Measurements from ENCODE around the gene DPP6.

DPP6 gene

GRCh38 chr7:154744861-154745258 is 692.7 kb downstream of the DPP6 start:
- DNase-seq: no peak

- no peak for DNase-seq
These were observed 694.6 kb downstream of the DPP6 start for GRCh38 chr7:154746571-154747360.

- DNase-seq: no peak
These were observed 696.0 kb downstream of the DPP6 start for GRCh38 chr7:154748089-154748786.

- DNase-seq: no peak
These were observed 698.2 kb downstream of the DPP6 start for GRCh38 chr7:154750353-154750801.

GRCh38 chr7:154753226-154753625 is 701.0 kb downstream of the DPP6 start:
- no peak for DNase-seq

GRCh38 chr7:154757756-154758155 is 705.6 kb downstream of the DPP6 start:
- DNase-seq: no peak

GRCh38 chr7:154759989-154760388 is 707.8 kb downstream of the DPP6 start:
- no peak for DNase-seq

GRCh38 chr7:154765118-154765517 is 712.9 kb downstream of the DPP6 start:
- no peak for DNase-seq

GRCh38 chr7:154767142-154767541 is 714.9 kb downstream of the DPP6 start:
- DNase-seq: no peak

- no peak for DNase-seq
These were observed 715.7 kb downstream of the DPP6 start for GRCh38 chr7:154767821-154768415.

GRCh38 chr7:154769001-154769400 is 716.8 kb downstream of the DPP6 start:
- DNase-seq: no peak

GRCh38 chr7:154769527-154769926 is 717.3 kb downstream of the DPP6 start:
- DNase-seq: no peak

GRCh38 chr7:154770361-154770760 is 718.2 kb downstream of the DPP6 start:
- no peak for DNase-seq

- DNase-seq: no peak
These were observed 718.8 kb downstream of the DPP6 start for GRCh38 chr7:154770962-154771361.

GRCh38 chr7:154774303-154774969 is 722.2 kb downstream of the DPP6 start:
- DNase-seq: no peak

- no peak for DNase-seq
These were observed 723.5 kb downstream of the DPP6 start for GRCh38 chr7:154775681-154776080.

GRCh38 chr7:154776350-154776749 is 724.2 kb downstream of the DPP6 start:
- DNase-seq: no peak

- DNase-seq: no peak
These were observed 724.8 kb downstream of the DPP6 start for GRCh38 chr7:154777023-154777422.

GRCh38 chr7:154777489-154777888 is 725.3 kb downstream of the DPP6 start:
- DNase-seq: no peak

GRCh38 chr7:154777908-154778307 is 725.7 kb downstream of the DPP6 start:
- no peak for DNase-seq

GRCh38 chr7:154781369-154782303 is 729.4 kb downstream of the DPP6 start:
- no peak for DNase-seq

- no peak for DNase-seq
These were observed 731.2 kb downstream of the DPP6 start for GRCh38 chr7:154783281-154783909.
